GM04504 (cell line): ENCODE results near the gene NCEH1.

Experiments
- DNase-seq: peaks from one replicate; pipeline ENCODE4 v3.0.0-alpha.2; 2012; ENCODE audit warnings: low read depth

NCEH1 gene

GRCh38 chr3:172643506-172644179 is 67.2 kb downstream of the NCEH1 start:
- DNase-seq = no peak

- DNase-seq = no peak
These were observed 69.6 kb downstream of the NCEH1 start for GRCh38 chr3:172641291-172641690.

GRCh38 chr3:172640751-172641150 is 70.1 kb downstream of the NCEH1 start:
- no peak for DNase-seq

GRCh38 chr3:172635588-172635987 is 75.3 kb downstream of the NCEH1 start:
- no peak for DNase-seq

- DNase-seq = no peak
These were observed 75.9 kb downstream of the NCEH1 start for GRCh38 chr3:172634948-172635347.

- no peak for DNase-seq
These were observed 80.6 kb downstream of the NCEH1 start for GRCh38 chr3:172630316-172630715.

GRCh38 chr3:172629470-172629869 is 81.4 kb downstream of the NCEH1 start:
- no peak for DNase-seq

- peak; percentile 50 for DNase-seq
These were observed 83.6 kb downstream of the NCEH1 start for GRCh38 chr3:172627057-172627809.

- DNase-seq = no peak
These were observed 84.7 kb downstream of the NCEH1 start for GRCh38 chr3:172626021-172626640.

- no peak for DNase-seq
These were observed 85.5 kb downstream of the NCEH1 start for GRCh38 chr3:172625404-172625803.

- no peak for DNase-seq
These were observed 85.9 kb downstream of the NCEH1 start for GRCh38 chr3:172624999-172625398.

- no peak for DNase-seq
These were observed 87.8 kb downstream of the NCEH1 start for GRCh38 chr3:172622916-172623700.

GRCh38 chr3:172622156-172622555 is 88.7 kb downstream of the NCEH1 start:
- DNase-seq = no peak

GRCh38 chr3:172617976-172618375 is 92.9 kb downstream of the NCEH1 start:
- DNase-seq = no peak

- no peak for DNase-seq
These were observed 93.7 kb downstream of the NCEH1 start for GRCh38 chr3:172617013-172617706.

- DNase-seq = no peak
These were observed 94.8 kb downstream of the NCEH1 start for GRCh38 chr3:172616031-172616461.

GRCh38 chr3:172615296-172615695 is 95.6 kb downstream of the NCEH1 start:
- no peak for DNase-seq

GRCh38 chr3:172614340-172615274 is 96.3 kb downstream of the NCEH1 start:
- no peak for DNase-seq

- DNase-seq = no peak
These were observed 97.0 kb downstream of the NCEH1 start for GRCh38 chr3:172613845-172614244.

- no peak for DNase-seq
These were observed 97.8 kb downstream of the NCEH1 start for GRCh38 chr3:172612871-172613678.
